ENCODE data around the gene ICE1. TPM values are rescaled to one million over a fixed set of nuclear protein-coding genes. Genes with fewer than 3 reads are reported as not detected.
"Not testable (repeated sequence)": the region's sequence is repeated elsewhere in the genome, so short reads cannot be mapped to it uniquely, and the experiment has no call there.

Gene ICE1
- 24.6 and 29.6 TPM in 2 replicates for total RNA-seq

GRCh38 chr5:5421961-5422818 is at the start of gene ICE1:
Gene ICE1 (plus strand): TSS chr5:5422677. CDS start chr5:5422916, 239 bp downstream.
- peak; percentile 89 for DNase-seq (ENCODE audit: extremely low read depth, low read depth, low spot score)

- DNase-seq (ENCODE audit: extremely low read depth, low read depth, low spot score): no peak
These were observed 49.5 kb upstream of the ICE1 start for GRCh38 chr5:5372930-5373329.

GRCh38 chr5:5373351-5373989 is 49.0 kb upstream of the ICE1 start:
- DNase-seq (ENCODE audit: extremely low read depth, low read depth, low spot score): no peak

- no peak for DNase-seq (ENCODE audit: extremely low read depth, low read depth, low spot score)
These were observed 48.3 kb upstream of the ICE1 start for GRCh38 chr5:5374009-5374715.

GRCh38 chr5:5377780-5378179 is 44.7 kb upstream of the ICE1 start:
- DNase-seq (ENCODE audit: extremely low read depth, low read depth, low spot score): no peak

GRCh38 chr5:5378531-5378930 is 43.9 kb upstream of the ICE1 start:
- DNase-seq (ENCODE audit: extremely low read depth, low read depth, low spot score): no peak

GRCh38 chr5:5380298-5380697 is 42.2 kb upstream of the ICE1 start:
- DNase-seq (ENCODE audit: extremely low read depth, low read depth, low spot score): no peak

- DNase-seq (ENCODE audit: extremely low read depth, low read depth, low spot score): no peak
These were observed 41.1 kb upstream of the ICE1 start for GRCh38 chr5:5381310-5381913.

- DNase-seq (ENCODE audit: extremely low read depth, low read depth, low spot score): no peak
These were observed 39.0 kb upstream of the ICE1 start for GRCh38 chr5:5383461-5383860.

GRCh38 chr5:5384660-5385330 is 37.7 kb upstream of the ICE1 start:
- no peak for DNase-seq (ENCODE audit: extremely low read depth, low read depth, low spot score)

- DNase-seq (ENCODE audit: extremely low read depth, low read depth, low spot score): no peak
These were observed 37.2 kb upstream of the ICE1 start for GRCh38 chr5:5385331-5385662.

- no peak for DNase-seq (ENCODE audit: extremely low read depth, low read depth, low spot score)
These were observed 36.1 kb upstream of the ICE1 start for GRCh38 chr5:5386329-5386728.

- no peak for DNase-seq (ENCODE audit: extremely low read depth, low read depth, low spot score)
These were observed 35.3 kb upstream of the ICE1 start for GRCh38 chr5:5387192-5387591.

- DNase-seq (ENCODE audit: extremely low read depth, low read depth, low spot score): no peak
These were observed 34.7 kb upstream of the ICE1 start for GRCh38 chr5:5387777-5388176.

GRCh38 chr5:5390121-5390869 is 32.2 kb upstream of the ICE1 start:
- DNase-seq (ENCODE audit: extremely low read depth, low read depth, low spot score): not testable (repeated sequence)

GRCh38 chr5:5392504-5392903 is 30.0 kb upstream of the ICE1 start:
- not testable (repeated sequence) for DNase-seq (ENCODE audit: extremely low read depth, low read depth, low spot score)

- DNase-seq (ENCODE audit: extremely low read depth, low read depth, low spot score): peak; percentile 25
These were observed 28.0 kb upstream of the ICE1 start for GRCh38 chr5:5394384-5394986.

GRCh38 chr5:5395093-5395492 is 27.4 kb upstream of the ICE1 start:
- not testable (repeated sequence) for DNase-seq (ENCODE audit: extremely low read depth, low read depth, low spot score)

GRCh38 chr5:5398071-5398470 is 24.4 kb upstream of the ICE1 start:
- no peak for DNase-seq (ENCODE audit: extremely low read depth, low read depth, low spot score)

- no peak for DNase-seq (ENCODE audit: extremely low read depth, low read depth, low spot score)
These were observed 21.4 kb upstream of the ICE1 start for GRCh38 chr5:5401095-5401494.
